PFSK-1 (cell line): ENCODE data around the gene KCNJ4.

Experiments used
- FOXP2 ChIP-seq: optimal IDR thresholded peaks from 2 replicates; pipeline ENCODE3; 2011; ENCODE audit warnings: borderline replicate concordance, control low read depth, inconsistent platforms; ENCODE audit not compliant: insufficient read depth; ENCODE audit errors: extremely low read length, extremely low read depth
- POLR2AphosphoS5 ChIP-seq: IDR thresholded peaks from 2 replicates; pipeline ENCODE4 v1.6.1; 2012; ENCODE audit warnings: low read depth, mild to moderate bottlenecking, control low read depth, low read length, moderate library complexity
- SIN3A ChIP-seq: IDR thresholded peaks from 2 replicates; pipeline ENCODE4 v1.6.1; 2012; ENCODE audit warnings: mild to moderate bottlenecking, low read length, moderate library complexity, borderline replicate concordance; ENCODE audit not compliant: insufficient read depth
- TAF1 ChIP-seq: IDR thresholded peaks from 2 replicates; pipeline ENCODE4 v1.6.1; 2012; ENCODE audit warnings: low read length, control low read depth, borderline replicate concordance; ENCODE audit not compliant: insufficient read depth
- TF ChIP-seq, protein P1 (sequence below), 2 experiments: IDR thresholded peaks; 2 replicates each; pipeline versions ENCODE4 v1.6.1 to v1.8.0; 2011 to 2012; ENCODE audit warnings: low read depth in 2 of 2, low read length in 2 of 2, control low read depth in 1 of 2, inconsistent platforms in 1 of 2, mild to moderate bottlenecking in 1 of 2, moderate library complexity in 1 of 2; ENCODE audit not compliant: insufficient read depth in 1 of 2

Gene KCNJ4

DNA sequence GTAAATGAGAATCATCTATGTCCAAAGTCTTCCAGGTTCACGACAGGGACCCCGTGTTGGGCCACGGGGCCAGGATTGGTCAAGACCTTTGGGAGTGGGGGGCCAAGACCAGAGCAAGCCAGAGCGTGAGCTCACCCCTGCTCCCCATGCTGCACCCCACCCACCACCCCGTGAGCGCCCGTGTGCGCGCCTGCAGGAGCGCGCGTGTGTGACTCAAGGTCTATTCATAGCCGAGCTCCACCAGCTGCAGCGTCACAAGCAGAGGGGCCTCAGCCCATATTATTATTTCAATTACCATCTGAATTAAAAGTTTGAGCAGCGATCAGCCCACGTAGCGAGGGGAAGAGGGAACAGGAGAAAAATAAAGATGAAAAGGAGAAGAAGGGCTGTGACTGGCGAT is 5.2 kb downstream of the KCNJ4 start:
- TF ChIP-seq, protein P1, sequence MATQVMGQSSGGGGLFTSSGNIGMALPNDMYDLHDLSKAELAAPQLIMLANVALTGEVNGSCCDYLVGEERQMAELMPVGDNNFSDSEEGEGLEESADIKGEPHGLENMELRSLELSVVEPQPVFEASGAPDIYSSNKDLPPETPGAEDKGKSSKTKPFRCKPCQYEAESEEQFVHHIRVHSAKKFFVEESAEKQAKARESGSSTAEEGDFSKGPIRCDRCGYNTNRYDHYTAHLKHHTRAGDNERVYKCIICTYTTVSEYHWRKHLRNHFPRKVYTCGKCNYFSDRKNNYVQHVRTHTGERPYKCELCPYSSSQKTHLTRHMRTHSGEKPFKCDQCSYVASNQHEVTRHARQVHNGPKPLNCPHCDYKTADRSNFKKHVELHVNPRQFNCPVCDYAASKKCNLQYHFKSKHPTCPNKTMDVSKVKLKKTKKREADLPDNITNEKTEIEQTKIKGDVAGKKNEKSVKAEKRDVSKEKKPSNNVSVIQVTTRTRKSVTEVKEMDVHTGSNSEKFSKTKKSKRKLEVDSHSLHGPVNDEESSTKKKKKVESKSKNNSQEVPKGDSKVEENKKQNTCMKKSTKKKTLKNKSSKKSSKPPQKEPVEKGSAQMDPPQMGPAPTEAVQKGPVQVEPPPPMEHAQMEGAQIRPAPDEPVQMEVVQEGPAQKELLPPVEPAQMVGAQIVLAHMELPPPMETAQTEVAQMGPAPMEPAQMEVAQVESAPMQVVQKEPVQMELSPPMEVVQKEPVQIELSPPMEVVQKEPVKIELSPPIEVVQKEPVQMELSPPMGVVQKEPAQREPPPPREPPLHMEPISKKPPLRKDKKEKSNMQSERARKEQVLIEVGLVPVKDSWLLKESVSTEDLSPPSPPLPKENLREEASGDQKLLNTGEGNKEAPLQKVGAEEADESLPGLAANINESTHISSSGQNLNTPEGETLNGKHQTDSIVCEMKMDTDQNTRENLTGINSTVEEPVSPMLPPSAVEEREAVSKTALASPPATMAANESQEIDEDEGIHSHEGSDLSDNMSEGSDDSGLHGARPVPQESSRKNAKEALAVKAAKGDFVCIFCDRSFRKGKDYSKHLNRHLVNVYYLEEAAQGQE (IDR thresholded peaks at IDR 0.05; ENCODE audit: insufficient read depth in 1 of 2, low read depth in 2 of 2, low read length in 2 of 2), result no peak
- TF ChIP-seq SIN3A (no peak), POLR2AphosphoS5 (no peak), FOXP2 (no peak), TAF1 (no peak)

DNA sequence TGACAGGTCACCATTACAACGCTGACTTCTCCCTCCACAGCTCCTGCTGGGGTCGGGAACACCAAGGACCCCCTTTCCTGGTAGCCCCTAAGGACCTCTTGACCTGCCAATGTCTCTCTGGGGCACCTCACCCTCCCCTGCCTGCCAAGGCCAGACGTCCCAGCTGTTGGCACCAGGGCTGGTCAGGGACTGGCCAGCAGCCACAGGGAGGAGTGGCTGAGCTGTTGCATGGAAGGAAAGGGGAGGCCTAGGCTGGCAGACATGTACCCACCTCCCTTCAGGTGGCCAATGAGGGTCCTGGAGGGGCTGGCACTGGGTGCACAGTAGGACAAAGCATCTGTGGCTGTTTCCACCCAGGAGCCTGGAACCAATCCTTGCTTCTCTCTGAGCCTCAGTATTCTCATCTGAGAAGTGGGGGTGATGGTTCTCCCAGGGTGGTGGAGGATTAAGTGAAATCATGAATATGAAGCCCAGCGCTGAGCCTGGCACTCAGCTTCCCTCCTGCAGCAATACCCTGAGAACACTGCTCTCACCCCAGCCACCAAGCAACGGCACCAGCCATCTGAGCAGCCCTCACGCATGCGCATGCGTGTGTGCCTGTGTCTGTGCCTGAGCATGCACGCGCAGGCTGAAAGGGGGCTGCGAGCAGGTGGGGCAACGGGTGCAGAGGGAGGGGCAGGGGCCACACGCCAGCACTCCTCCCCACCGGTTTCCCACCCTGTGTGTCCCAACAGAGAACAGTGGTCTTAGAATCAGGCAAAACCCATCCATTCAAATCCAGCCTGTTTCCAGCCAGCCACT is 5.9 kb downstream of the KCNJ4 start:
- TF ChIP-seq FOXP2 (no peak), SIN3A (no peak), POLR2AphosphoS5 (no peak), TAF1 (no peak)
- TF ChIP-seq, protein P1 (IDR thresholded peaks at IDR 0.05; ENCODE audit: insufficient read depth in 1 of 2, low read depth in 2 of 2, low read length in 2 of 2), result no peak

DNA sequence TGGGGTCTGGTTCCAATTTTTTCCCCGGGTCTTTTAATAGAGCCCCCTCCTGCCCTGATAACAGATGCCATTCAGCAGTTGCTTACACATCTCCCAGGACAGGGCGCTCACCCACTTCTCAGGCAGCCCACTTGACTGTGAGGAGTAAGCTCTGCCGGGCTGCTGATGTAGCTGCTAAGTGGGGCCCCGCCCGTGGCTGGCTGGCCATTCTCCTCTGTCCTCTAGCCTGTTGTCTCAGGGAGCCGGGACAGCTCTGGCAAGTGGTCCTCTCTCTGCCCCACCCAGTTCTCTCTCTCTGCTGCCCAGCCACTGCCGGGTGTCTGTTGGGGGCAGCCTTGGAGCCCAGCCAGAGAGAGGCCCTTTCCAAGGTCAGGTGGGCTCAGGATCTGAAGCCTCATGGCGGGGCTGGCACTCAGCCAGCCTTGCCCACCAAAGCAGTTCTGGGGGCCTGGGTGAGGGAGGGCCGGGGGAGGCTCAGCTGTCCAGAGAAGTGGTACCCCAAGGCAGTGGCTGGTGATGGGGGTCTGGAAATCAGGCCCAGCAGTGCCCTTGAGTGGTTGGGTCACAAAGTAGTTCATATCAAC is 8.9 kb downstream of the KCNJ4 start:
- no peak for TF ChIP-seq TAF1
- TF ChIP-seq FOXP2, result no peak
- TF ChIP-seq SIN3A, result no peak
- no peak for TF ChIP-seq POLR2AphosphoS5
- TF ChIP-seq, protein P1 (IDR thresholded peaks at IDR 0.05; ENCODE audit: insufficient read depth in 1 of 2, low read depth in 2 of 2, low read length in 2 of 2), result no peak

DNA sequence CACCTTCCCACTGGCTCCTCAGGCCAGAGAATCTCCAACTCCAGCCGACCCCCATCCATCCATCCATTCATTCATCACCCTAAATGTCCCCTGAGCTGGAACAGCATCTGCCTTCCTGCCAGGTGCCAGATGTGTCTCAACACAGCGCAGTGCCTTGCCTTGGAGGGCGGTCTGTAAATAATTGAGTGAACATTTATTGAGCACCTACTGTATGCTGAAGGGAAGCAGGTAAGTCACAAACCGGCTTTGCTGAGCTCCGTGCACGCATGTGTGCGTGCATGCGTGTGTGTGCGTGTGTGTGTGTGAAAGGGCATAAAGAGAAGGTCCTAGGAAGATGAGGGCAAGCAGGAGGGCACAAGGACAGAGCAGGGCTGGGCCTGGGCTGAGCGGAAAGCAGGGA is 10.2 kb downstream of the KCNJ4 start:
- TF ChIP-seq SIN3A, result no peak
- no peak for TF ChIP-seq POLR2AphosphoS5
- TF ChIP-seq TAF1, result no peak

DNA sequence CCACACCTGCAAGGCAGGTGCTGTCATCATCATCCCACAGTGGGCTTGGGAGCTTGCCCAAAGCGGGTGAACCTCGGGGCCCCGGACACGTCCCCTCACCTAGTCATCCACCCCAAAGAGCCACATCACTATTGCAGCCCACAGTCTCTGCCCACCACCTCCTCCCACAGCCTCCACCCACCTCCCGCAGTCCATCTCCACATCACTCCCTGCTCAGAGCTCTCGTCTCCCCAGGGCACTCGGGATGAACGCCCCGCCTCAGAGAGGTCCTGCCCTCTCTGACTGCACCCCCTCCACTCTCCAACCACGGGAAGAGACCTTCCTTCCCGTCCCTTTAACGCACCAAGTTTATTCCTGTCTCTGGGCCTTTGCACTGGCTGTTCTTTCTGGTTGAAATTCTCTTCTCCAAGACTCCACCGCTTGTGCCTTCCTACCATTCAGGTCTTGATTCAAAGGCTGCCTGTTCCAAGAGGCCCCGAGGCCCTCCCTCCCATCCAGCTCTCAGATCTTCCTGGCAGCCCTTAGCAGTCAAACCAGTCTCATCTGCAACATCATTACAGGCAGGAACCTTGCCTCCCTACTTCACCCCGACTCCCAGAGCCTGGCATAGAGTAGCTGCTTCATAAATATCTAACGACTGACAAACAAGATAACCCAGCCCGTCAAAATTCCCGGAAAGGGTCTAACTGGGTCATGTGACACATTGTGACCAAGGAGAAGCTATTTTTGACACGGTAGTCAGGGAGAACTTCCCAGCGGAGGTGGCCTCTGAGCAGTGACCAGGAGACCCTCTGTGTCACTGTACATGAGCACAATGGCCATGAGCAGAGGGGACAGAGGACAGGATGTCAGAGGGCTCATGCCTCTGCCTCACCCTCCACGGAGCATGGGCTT is 11.1 kb downstream of the KCNJ4 start:
- TF ChIP-seq POLR2AphosphoS5, result no peak
- TF ChIP-seq FOXP2, result no peak
- TF ChIP-seq TAF1, result no peak
- TF ChIP-seq, protein P1 (IDR thresholded peaks at IDR 0.05; ENCODE audit: insufficient read depth in 1 of 2, low read depth in 2 of 2, low read length in 2 of 2), result no peak
- TF ChIP-seq SIN3A, result no peak
